ENCODE results near the gene C19orf44.
"Not testable (repeated sequence)": the region's sequence is repeated elsewhere in the genome, so short reads cannot be mapped to it uniquely, and the experiment has no call there.

Gene C19orf44

GRCh38 chr19:16537111-16537510 is 40.9 kb downstream of the C19orf44 start:
- no peak for DNase-seq (ENCODE audit: low read depth)

- DNase-seq (ENCODE audit: low read depth) = no peak
Measured at GRCh38 chr19:16540948-16541347, 44.8 kb downstream of the C19orf44 start.

DNA sequence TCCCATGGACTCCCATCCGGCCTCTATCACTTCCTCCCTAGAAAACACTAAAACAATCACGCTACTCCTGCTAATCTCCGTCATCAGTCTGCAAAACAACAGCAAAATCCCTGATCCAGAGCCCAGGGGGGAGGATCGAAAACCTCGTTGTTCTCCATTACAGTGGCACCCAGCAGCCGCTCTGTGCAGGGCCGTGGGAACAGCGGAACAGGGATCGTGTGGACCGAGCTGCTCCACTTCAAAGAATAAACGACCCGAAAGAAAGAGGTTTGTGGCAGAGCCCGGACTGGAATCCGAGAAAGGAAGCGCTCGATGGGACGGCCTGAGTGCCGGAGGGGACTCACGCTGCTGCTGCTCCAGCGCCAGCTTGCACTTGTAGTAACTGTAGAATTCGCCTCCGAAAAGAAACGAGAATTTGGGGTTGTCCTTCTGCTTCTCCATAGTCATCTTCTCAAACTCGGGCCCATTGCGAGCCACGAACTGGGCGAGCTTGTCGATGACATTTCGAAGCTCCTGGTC is 45.4 kb downstream of the C19orf44 start:
- DNase-seq (ENCODE audit: low read depth) = no peak

DNA sequence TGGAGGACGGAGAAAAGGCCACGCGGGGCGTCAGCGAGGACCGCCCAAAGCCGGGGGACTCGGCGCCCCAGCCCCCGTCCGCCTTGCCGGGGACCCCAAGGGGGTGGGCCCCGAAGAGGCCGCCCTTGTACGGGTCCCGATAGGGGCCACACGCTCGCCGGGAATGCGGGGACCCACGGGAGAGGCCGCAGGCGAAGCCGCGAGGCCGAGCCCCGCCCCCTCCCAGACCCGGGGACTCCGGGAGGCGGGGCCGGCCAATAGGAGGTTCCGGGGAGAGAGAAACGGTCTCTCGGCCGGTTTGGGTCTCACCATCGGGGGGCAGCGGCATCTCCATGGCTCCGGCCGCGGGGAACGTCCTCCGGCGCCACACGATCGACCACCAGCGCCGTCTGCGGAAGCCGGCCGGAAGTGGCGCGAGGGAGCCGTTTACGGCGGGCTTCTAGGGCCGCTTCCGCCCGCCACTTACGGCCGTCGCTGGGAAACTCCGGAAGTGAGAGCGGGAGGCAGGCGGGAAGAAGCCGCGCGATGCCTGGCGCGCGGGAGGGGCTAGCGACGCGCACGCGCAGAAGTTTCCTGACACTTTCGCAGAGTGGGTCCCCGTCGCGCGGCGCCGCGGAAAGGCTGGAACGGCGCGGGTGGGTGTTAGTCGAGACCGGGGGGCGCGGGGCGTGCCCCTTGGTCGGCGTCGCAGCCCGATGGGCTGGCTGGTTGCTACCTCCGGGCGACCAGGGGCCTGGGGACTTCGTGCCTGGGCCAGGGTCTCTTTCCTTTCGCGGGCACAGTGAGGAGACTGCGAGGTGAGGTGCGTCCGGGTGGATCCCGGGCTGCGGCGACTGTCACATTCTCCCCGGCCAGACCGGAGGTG is 46.1 kb downstream of the C19orf44 start, which contains the start of gene CHERP:
CHERP (minus strand) TSS at position 393 of the 865 bp plus-strand sequence; CDS start at position 334, 59 bp downstream.
- DNase-seq (ENCODE audit: low read depth) = peak; percentile 92

GRCh38 chr19:16542910-16543472 is 46.8 kb downstream of the C19orf44 start:
- DNase-seq (ENCODE audit: low read depth) = no peak

DNA sequence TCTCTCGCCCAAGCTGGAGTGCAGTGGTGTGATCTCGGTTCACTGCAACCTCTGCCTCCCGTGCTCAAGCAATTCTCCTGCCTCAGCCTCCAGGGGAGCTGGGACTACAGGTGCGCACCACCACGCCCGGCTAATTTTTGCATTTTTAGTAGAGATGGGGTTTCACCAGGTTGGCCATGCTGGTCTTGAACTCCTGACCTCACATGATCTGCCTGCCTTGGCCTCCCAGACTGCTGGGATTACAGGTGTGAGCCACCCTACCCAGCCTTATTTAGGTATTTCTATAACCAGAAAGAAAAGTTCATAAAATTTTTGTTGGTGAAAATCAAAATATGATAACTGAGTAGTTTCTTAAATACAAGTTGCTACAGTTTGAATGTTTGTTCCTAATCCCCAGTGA is 47.5 kb downstream of the C19orf44 start:
- DNase-seq (ENCODE audit: low read depth) = not testable (repeated sequence)

GRCh38 chr19:16544473-16545231 is 48.5 kb downstream of the C19orf44 start:
- DNase-seq (ENCODE audit: low read depth) = no peak

DNA sequence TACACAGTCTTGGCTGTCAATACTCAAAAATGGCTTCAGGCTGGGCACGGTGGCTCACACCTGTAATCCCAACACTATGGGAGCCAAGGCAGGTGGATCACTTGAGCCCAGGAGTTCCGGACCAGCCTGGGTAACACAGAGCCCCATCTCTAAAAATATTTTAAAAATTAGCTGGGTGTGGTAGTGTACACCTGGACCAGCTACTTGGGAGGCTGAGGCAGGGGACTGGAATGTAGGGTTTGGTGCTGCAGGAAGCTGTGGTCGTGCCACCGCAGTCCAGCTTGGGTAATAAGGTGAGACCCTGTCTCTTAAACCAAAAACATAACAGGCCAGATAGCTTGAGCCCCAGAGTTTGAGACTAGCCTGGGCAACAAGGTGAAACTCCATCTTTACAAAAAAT is 52.8 kb downstream of the C19orf44 start:
- no peak for DNase-seq (ENCODE audit: low read depth)

DNA sequence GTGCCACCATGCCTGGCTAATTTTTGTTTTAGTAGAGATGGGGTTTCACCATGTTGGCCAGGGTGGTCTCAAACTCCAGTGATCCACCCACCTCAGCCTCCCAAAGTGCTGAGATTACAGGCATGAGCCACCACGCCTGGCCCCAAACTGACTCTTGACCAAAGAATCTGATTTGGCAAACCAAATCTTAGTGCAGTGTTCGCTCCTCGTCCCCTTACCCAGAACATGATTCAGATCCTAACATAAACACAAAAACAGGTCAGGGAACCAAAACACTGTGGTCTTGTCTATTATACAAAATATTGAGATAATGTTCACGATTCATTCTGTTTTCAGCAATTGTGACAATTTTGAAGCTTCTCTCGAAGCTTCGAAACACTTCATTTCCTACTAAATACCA is 55.7 kb downstream of the C19orf44 start:
- DNase-seq (ENCODE audit: low read depth) = not testable (repeated sequence)

- no peak for DNase-seq (ENCODE audit: low read depth)
Measured at GRCh38 chr19:16554776-16555175, 58.6 kb downstream of the C19orf44 start.

DNA sequence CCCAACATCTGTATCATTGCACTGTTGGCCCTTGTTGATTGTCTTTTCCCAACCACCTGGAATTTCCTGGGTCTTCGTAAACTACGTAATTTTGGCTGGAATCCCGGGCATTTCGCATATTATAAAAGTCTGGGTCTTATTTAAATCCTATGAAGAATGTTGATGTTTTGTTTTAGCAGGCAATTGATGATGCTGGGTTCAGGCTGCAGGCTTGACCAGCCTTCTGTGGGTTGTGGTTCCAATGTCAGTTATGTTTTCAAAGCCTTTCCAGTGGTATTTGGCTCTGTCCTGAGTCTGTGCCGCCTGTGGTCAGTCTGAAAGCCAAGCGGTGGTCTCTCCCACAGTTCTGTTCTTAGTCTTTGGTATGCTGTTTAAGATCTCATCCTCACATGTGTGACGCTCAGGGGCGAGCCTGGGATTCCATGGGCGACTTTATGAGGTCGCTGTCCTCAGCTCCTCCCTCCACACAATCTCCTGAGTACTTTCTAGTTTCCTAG is 63.6 kb downstream of the C19orf44 start:
- no peak for DNase-seq (ENCODE audit: low read depth)

GRCh38 chr19:16561382-16561781 is 65.2 kb downstream of the C19orf44 start:
- DNase-seq (ENCODE audit: low read depth) = no peak

- DNase-seq (ENCODE audit: low read depth) = no peak
Measured at GRCh38 chr19:16562608-16563025, 66.4 kb downstream of the C19orf44 start.

- DNase-seq (ENCODE audit: low read depth) = no peak
Measured at GRCh38 chr19:16564842-16565241, 68.6 kb downstream of the C19orf44 start.

DNA sequence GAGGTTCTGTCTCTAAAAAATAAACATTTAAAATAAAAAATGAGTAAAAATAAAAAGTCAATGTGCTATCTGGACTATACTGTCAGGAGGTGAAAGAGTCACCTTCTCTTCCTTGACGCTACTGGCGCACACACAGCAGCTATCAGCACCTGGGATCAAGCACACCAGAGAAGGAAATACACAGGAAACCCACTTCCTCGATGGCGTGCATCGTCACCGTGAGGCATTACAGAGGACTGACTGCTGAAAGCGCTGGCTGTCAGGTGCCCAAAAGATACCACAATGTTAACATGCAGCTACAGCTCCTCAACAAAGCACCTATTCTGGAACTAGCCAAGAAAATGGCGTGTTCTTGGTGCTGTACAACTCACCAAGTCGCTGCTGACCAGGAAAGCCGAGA is 70.0 kb downstream of the C19orf44 start:
- DNase-seq (ENCODE audit: low read depth) = peak; percentile 88

DNA sequence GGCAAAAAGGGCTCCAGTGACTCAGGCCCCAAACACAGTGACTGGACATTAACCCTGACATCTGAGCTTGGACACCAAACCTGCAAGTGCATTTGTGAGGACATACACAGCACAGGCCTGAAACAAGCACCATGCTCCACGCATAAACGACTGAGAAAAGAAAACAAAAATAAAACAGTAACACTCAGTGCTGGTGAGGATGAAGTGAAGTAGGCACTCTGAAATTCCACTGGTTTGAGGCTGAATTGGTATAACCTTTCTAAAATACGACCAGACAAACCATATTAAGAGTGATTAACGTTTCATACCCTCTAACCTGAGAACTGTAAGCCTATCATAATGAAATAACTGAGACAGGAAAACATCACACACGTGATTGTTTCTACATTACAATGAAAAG is 70.5 kb downstream of the C19orf44 start:
- no peak for DNase-seq (ENCODE audit: low read depth)

GRCh38 chr19:16569609-16570320 is 73.6 kb downstream of the C19orf44 start:
- no peak for DNase-seq (ENCODE audit: low read depth)

Data from T-helper 22 cell (primary cell).